MM.1S (cell line): Measurements from ENCODE around the gene ARPC2.

Experiments used
- CTCF ChIP-seq: fragments of 300-600 bp; sonication (generic); IDR thresholded peaks from 2 replicates; pipeline ENCODE4 v1.5.1; 2016; ENCODE audit warnings: antibody characterized with exemption, low read length, mixed read lengths
- EZH2 ChIP-seq: fragments of 300-600 bp; sonication (generic); optimal IDR thresholded peaks from 2 replicates; pipeline ENCODE3; 2017; ENCODE audit warnings: low read depth, mild to moderate bottlenecking, antibody characterized with exemption, low read length, mixed read lengths

- TF ChIP-seq EZH2 = no peak
- TF ChIP-seq CTCF = no peak
Observed at GRCh38 chr2:218179782-218180181, 37.2 kb upstream of the ARPC2 start.
